Body of pancreas (tissue), 4 donors: ENCODE data around the gene FLACC1. TPM values are rescaled to one million over a fixed set of nuclear protein-coding genes. Genes with fewer than 3 reads are reported as not detected.

Experiments
- ATAC-seq: fragments of 150-250 bp; one replicate; pipeline ENCODE4 v1.9.1; 2016
- DNase-seq, 4 donors: peaks; one replicate each; pipeline ENCODE4 v3.0.0-alpha.2; 2019
- H3K27ac ChIP-seq, 4 donors: fragments of 200-600 bp; sonication (generic); 1 replicate in 3 of 4; 2 replicates in 1 of 4; pipeline versions ENCODE4 v1.5.1 to v1.6.1; 2016 to 2019; ENCODE audit warnings: mild to moderate bottlenecking in 1 of 4, mixed read lengths in 1 of 4, moderate library complexity in 1 of 4
- H3K27me3 ChIP-seq, 2 donors: fragments of 200-600 bp; sonication (generic); one replicate each; pipeline ENCODE4 v1.6.0; 2016; ENCODE audit warnings: mild to moderate bottlenecking in 1 of 2
- H3K36me3 ChIP-seq, 2 donors: fragments of 200-600 bp; sonication (generic); replicated peaks in 1 of 2; 2 replicates each; pipeline ENCODE4 v1.5.1; 2016; ENCODE audit warnings: low read depth in 2 of 2; ENCODE audit not compliant: insufficient read depth in 1 of 2
- H3K4me1 ChIP-seq: fragments of 200-600 bp; sonication (generic); one replicate; pipeline ENCODE4 v1.6.0; 2016
- H3K4me3 ChIP-seq, 2 donors: fragments of 200-600 bp; sonication (generic); 1 replicate in 1 of 2; 2 replicates in 1 of 2; pipeline ENCODE4 v1.5.1; 2016 to 2019
- H3K9me3 ChIP-seq, 3 donors: fragments of 200-600 bp; sonication (generic); 1 replicate in 2 of 3; 2 replicates in 1 of 3; pipeline ENCODE4 v1.5.1; 2016
- CTCF ChIP-seq, 7 experiments: fragments of 450-650 bp in 4 of 7; fragments of 200-600 bp in 3 of 7; sonication (generic) in 3 of 7; IDR thresholded peaks; one replicate each; pipeline ENCODE4 v1.5.1; 2016 to 2019; ENCODE audit warnings: antibody characterized with exemption in 7 of 7
- POLR2A ChIP-seq, 3 donors: fragments of 450-650 bp; IDR thresholded peaks; one replicate each; pipeline ENCODE4 v1.6.1; 2016; ENCODE audit warnings: antibody characterized with exemption in 3 of 3, mild to moderate bottlenecking in 2 of 3
- WGBS, 2 donors: methylation state at CpG; one replicate each; pipeline ENCODE4 v1.1.5; 2017; 5-methylcytosine and 5-hydroxymethylcytosine counted together
- intact Hi-C: fragments of 100-400 bp; cut with DNase I; formaldehyde crosslinking; loops from one replicate; pipeline ENCODE4 v1.15.1; 2023
- total RNA-seq, 2 donors: library from RNA; depleted of rRNA; stranded (reverse); fragments of >200 nt; gene quantifications; one replicate each; pipeline ENCODE4 v1.1.0, GENCODE V29; 2016

The FLACC1 gene
- total RNA-seq, 2 donors from 2014 or later, result 0.78 to 2.3 TPM

GRCh38 chr2:201329409-201329808 lies 27.7 kb downstream of the FLACC1 start:
- H3K4me1 ChIP-seq, result no peaks in the 10 kb centered on the region
- intact Hi-C loops, result no loop called here
- H3K9me3 ChIP-seq, result peaks cover 0 to 8% (median 0%) of the 10 kb centered on the region in 3 donors
- DNase-seq, result no peak
- H3K27ac ChIP-seq, result no peak overlapping the region
- WGBS, 2 donors, result 52 to 63% methylated on average over 1 of the region's 1 CpG
- H3K4me3 ChIP-seq, result no peak overlapping the region
- no peaks in the 10 kb centered on the region for H3K27me3 ChIP-seq
- no peak for ATAC-seq
- TF ChIP-seq CTCF (IDR thresholded peaks at IDR 0.05), result no peak
- no peak for TF ChIP-seq POLR2A (IDR thresholded peaks at IDR 0.05)
- no peaks in the 10 kb centered on the region for H3K36me3 ChIP-seq

- ATAC-seq (no peak), DNase-seq (no peak)
- peaks cover 0 to 8% (median 0%) of the 10 kb centered on the region in 3 donors for H3K9me3 ChIP-seq
- TF ChIP-seq CTCF (IDR thresholded peaks at IDR 0.05) (no peak), POLR2A (IDR thresholded peaks at IDR 0.05) (no peak)
- H3K27ac ChIP-seq, result no peak overlapping the region
- H3K4me1 ChIP-seq, result no peaks in the 10 kb centered on the region
- intact Hi-C loops, result no loop called here
- H3K4me3 ChIP-seq, result no peak overlapping the region
- H3K36me3 ChIP-seq, result no peaks in the 10 kb centered on the region
- WGBS, 2 donors, result 69 to 70% methylated on average over 3 of the region's 3 CpGs
- H3K27me3 ChIP-seq, result no peaks in the 10 kb centered on the region
Observed at GRCh38 chr2:201327678-201328077, 29.5 kb downstream of the FLACC1 start.

GRCh38 chr2:201322772-201323171 lies 34.4 kb downstream of the FLACC1 start:
- Histone ChIP-seq H3K36me3 (no peaks in the 10 kb centered on the region), H3K27me3 (no peaks in the 10 kb centered on the region), H3K27ac (no peak overlapping the region), H3K4me1 (no peaks in the 10 kb centered on the region), H3K9me3 (peaks cover 0 to 8% (median 0%) of the 10 kb centered on the region in 3 donors), H3K4me3 (no peak overlapping the region)
- intact Hi-C loops, result no loop called here
- DNase-seq, result no peak
- no peak for TF ChIP-seq POLR2A (IDR thresholded peaks at IDR 0.05)
- TF ChIP-seq CTCF (IDR thresholded peaks at IDR 0.05), result no peak
- ATAC-seq, result no peak

- Histone ChIP-seq H3K27ac (no peak overlapping the region), H3K4me1 (no peaks in the 10 kb centered on the region), H3K4me3 (no peak overlapping the region), H3K27me3 (no peaks in the 10 kb centered on the region), H3K9me3 (no peaks in the 10 kb centered on the region), H3K36me3 (no peaks in the 10 kb centered on the region)
- ATAC-seq (no peak), DNase-seq (no peak)
- intact Hi-C loops, result no loop called here
- WGBS, 2 donors, result 94 to 96% methylated on average over 4 of the region's 4 CpGs
- TF ChIP-seq POLR2A (IDR thresholded peaks at IDR 0.05) (no peak), CTCF (IDR thresholded peaks at IDR 0.05) (no peak)
Observed at GRCh38 chr2:201320701-201321100, 36.4 kb downstream of the FLACC1 start.

- no peaks in the 10 kb centered on the region for H3K9me3 ChIP-seq
- no peaks in the 10 kb centered on the region for H3K27me3 ChIP-seq
Observed at GRCh38 chr2:201320257-201320656, 36.9 kb downstream of the FLACC1 start.

More at GRCh38 chr2:201320257-201320656, 36.9 kb downstream of the FLACC1 start:
- no peak for TF ChIP-seq CTCF (IDR thresholded peaks at IDR 0.05)
- no peak for TF ChIP-seq POLR2A (IDR thresholded peaks at IDR 0.05)
- Histone ChIP-seq H3K27ac (no peak overlapping the region), H3K4me1 (no peaks in the 10 kb centered on the region), H3K36me3 (no peaks in the 10 kb centered on the region), H3K4me3 (no peak overlapping the region)
- DNase-seq (no peak), ATAC-seq (no peak)
- 83 to 95% methylated on average over 3 to 4 of the region's 4 CpGs for WGBS, 2 donors
- intact Hi-C loops, result no loop called here
